ENCODE measurements around the gene RETSAT.

DNA sequence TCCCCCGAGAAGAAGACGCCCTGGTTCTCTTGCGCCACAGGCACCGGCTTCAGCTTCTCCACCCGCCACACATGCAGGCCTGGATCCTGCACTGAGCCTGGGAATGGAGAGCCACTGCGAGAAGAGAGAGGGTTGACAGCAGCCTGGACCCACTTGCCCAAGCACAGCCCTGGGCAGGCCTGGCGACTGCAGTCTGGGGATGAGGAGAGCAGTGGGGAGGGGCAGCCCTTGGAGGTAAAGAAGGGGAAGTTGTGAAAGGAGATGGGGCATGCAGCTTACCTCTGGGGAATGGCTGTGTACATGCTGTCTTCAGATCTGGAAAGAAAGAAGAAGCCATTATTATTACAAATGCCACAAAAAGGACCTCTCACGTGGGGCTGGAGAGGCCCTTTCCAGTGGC is 47.5 kb upstream of the RETSAT start:
- TF ChIP-seq RCOR1 (IDR thresholded peaks at IDR 0.05; ENCODE audit: insufficient replicate concordance, low read length) (no peak), RAD21 (IDR thresholded peaks at IDR 0.05; ENCODE audit: low read length) (no peak), MAFK (IDR thresholded peaks at IDR 0.05; ENCODE audit: low read depth, low read length) (no peak)
- TF ChIP-seq, protein P1, sequence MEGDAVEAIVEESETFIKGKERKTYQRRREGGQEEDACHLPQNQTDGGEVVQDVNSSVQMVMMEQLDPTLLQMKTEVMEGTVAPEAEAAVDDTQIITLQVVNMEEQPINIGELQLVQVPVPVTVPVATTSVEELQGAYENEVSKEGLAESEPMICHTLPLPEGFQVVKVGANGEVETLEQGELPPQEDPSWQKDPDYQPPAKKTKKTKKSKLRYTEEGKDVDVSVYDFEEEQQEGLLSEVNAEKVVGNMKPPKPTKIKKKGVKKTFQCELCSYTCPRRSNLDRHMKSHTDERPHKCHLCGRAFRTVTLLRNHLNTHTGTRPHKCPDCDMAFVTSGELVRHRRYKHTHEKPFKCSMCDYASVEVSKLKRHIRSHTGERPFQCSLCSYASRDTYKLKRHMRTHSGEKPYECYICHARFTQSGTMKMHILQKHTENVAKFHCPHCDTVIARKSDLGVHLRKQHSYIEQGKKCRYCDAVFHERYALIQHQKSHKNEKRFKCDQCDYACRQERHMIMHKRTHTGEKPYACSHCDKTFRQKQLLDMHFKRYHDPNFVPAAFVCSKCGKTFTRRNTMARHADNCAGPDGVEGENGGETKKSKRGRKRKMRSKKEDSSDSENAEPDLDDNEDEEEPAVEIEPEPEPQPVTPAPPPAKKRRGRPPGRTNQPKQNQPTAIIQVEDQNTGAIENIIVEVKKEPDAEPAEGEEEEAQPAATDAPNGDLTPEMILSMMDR (conservative IDR thresholded peaks at IDR 0.05; ENCODE audit: low read depth, low read length) = no peak
- TF ChIP-seq, protein P2, sequence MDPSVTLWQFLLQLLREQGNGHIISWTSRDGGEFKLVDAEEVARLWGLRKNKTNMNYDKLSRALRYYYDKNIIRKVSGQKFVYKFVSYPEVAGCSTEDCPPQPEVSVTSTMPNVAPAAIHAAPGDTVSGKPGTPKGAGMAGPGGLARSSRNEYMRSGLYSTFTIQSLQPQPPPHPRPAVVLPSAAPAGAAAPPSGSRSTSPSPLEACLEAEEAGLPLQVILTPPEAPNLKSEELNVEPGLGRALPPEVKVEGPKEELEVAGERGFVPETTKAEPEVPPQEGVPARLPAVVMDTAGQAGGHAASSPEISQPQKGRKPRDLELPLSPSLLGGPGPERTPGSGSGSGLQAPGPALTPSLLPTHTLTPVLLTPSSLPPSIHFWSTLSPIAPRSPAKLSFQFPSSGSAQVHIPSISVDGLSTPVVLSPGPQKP (IDR thresholded peaks at IDR 0.05; ENCODE audit: borderline replicate concordance, low read depth, low read length) = no peak

Data from IMR-90 (cell line).